SK-N-SH treated with all-trans-retinoic acid at 6 μM for 48 hours (cell line): ENCODE results near the gene EEFSEC.
"Not testable (repeated sequence)": the region's sequence is repeated elsewhere in the genome, so short reads cannot be mapped to it uniquely, and the experiment has no call there.

Experiments
- ATAC-seq: fragments of 200-7000 bp; cut with Tn5 transposase; 3 replicates; pipeline ENCODE4 v1.9.1; 2020; ENCODE audit warnings: mild to moderate bottlenecking, moderate library complexity
- ARNTL ChIP-seq: fragments of 450-650 bp; formaldehyde crosslinking; IDR thresholded peaks from 2 replicates; pipeline ENCODE4 v1.5.0; 2020; ENCODE audit warnings: low read depth, mild to moderate bottlenecking, moderate library complexity, borderline replicate concordance
- BACH2 ChIP-seq: fragments of 250-450 bp; sonication (Bioruptor Pico); IDR thresholded peaks from 2 replicates; pipeline ENCODE4 v1.9.0; 2021; ENCODE audit warnings: mild to moderate bottlenecking, borderline replicate concordance
- CSDC2 ChIP-seq: fragments of 250-450 bp; sonication (Bioruptor Pico); IDR thresholded peaks from 2 replicates; pipeline ENCODE4 v1.5.0; 2020; ENCODE audit warnings: mild to moderate bottlenecking, moderate library complexity
- ESRRG ChIP-seq: fragments of 250-450 bp; sonication (Bioruptor Pico); IDR thresholded peaks from 2 replicates; pipeline ENCODE4 v1.6.1; 2021; ENCODE audit warnings: mild to moderate bottlenecking
- GLIS3 ChIP-seq: fragments of 250-450 bp; sonication (Bioruptor Pico); IDR thresholded peaks from 2 replicates; pipeline ENCODE4 v1.5.0; 2020; ENCODE audit warnings: mild to moderate bottlenecking, moderate library complexity
- ISL1 ChIP-seq: fragments of 250-450 bp; sonication (Bioruptor Pico); IDR thresholded peaks from 2 replicates; pipeline ENCODE4 v2.1.2; 2022; ENCODE audit warnings: mild to moderate bottlenecking, moderate library complexity
- OSR1 ChIP-seq: fragments of 250-450 bp; sonication (Bioruptor Pico); IDR thresholded peaks from 2 replicates; pipeline ENCODE4 v1.8.0; 2022; ENCODE audit warnings: moderate library complexity, mild to moderate bottlenecking, inconsistent platforms
- PPARA ChIP-seq: fragments of 250-450 bp; sonication (Bioruptor Pico); IDR thresholded peaks from 2 replicates; pipeline ENCODE4 v1.5.0; 2020; ENCODE audit warnings: mild to moderate bottlenecking, borderline replicate concordance
- RARB ChIP-seq: fragments of 250-450 bp; sonication (Bioruptor Pico); IDR thresholded peaks from 2 replicates; pipeline ENCODE4 v1.8.0; 2021; ENCODE audit warnings: mild to moderate bottlenecking, moderate library complexity
- SNAI2 ChIP-seq: fragments of 250-450 bp; sonication (Bioruptor Pico); IDR thresholded peaks from 2 replicates; pipeline ENCODE4 v1.5.0; 2020; ENCODE audit warnings: mild to moderate bottlenecking, moderate library complexity
- TCF4 ChIP-seq: fragments of 250-450 bp; sonication (Bioruptor Pico); IDR thresholded peaks from 2 replicates; pipeline ENCODE4 v1.8.0; 2021; ENCODE audit warnings: mild to moderate bottlenecking, moderate library complexity, borderline replicate concordance
- TOX ChIP-seq: fragments of 250-450 bp; sonication (Bioruptor Pico); IDR thresholded peaks from 2 replicates; pipeline ENCODE4 v1.8.0; 2021; ENCODE audit warnings: mild to moderate bottlenecking, moderate library complexity, borderline replicate concordance
- ZC3H10 ChIP-seq: fragments of 250-450 bp; sonication (Bioruptor Pico); IDR thresholded peaks from 2 replicates; pipeline ENCODE4 v1.5.1; 2021; ENCODE audit warnings: mild to moderate bottlenecking, moderate library complexity
- ZFP3 ChIP-seq: fragments of 250-450 bp; sonication (Bioruptor Pico); IDR thresholded peaks from 2 replicates; pipeline ENCODE4 v1.5.0; 2020; ENCODE audit warnings: mild to moderate bottlenecking, moderate library complexity
- ZFP30 ChIP-seq: fragments of 450-650 bp; formaldehyde crosslinking; IDR thresholded peaks from 2 replicates; pipeline ENCODE4 v1.5.0; 2022; ENCODE audit warnings: mild to moderate bottlenecking, moderate library complexity
- ZNF565 ChIP-seq: fragments of 450-650 bp; formaldehyde crosslinking; conservative IDR thresholded peaks from 2 replicates; pipeline ENCODE4 v1.5.0; 2020; ENCODE audit warnings: low read depth, mild to moderate bottlenecking, moderate library complexity
- ZNF70 ChIP-seq: fragments of 450-650 bp; formaldehyde crosslinking; IDR thresholded peaks from 2 replicates; pipeline ENCODE4 v1.5.0; 2020; ENCODE audit warnings: mild to moderate bottlenecking, moderate library complexity
- TF ChIP-seq, protein P1 (sequence below): fragments of 250-450 bp; sonication (Bioruptor Pico); IDR thresholded peaks from 2 replicates; pipeline ENCODE4 v1.8.0; 2021; ENCODE audit warnings: low read depth, mild to moderate bottlenecking, moderate library complexity, borderline replicate concordance
- TF ChIP-seq, protein P2 (sequence below): fragments of 250-450 bp; sonication (Bioruptor Pico); IDR thresholded peaks from 2 replicates; pipeline ENCODE4 v1.5.1; 2021; ENCODE audit warnings: mild to moderate bottlenecking, moderate library complexity
- TF ChIP-seq, protein P3 (sequence below): fragments of 250-450 bp; sonication (Bioruptor Pico); IDR thresholded peaks from 2 replicates; pipeline ENCODE4 v1.5.0; 2020; ENCODE audit warnings: mild to moderate bottlenecking, moderate library complexity
- TF ChIP-seq, protein P4 (sequence below): fragments of 250-450 bp; sonication (Bioruptor Pico); IDR thresholded peaks from 2 replicates; pipeline ENCODE4 v1.5.1; 2020; ENCODE audit warnings: low read depth, mild to moderate bottlenecking, moderate library complexity
- TF ChIP-seq, protein P5 (sequence below): fragments of 250-450 bp; sonication (Bioruptor Pico); IDR thresholded peaks from 2 replicates; pipeline ENCODE4 v1.8.0; 2020; ENCODE audit warnings: mild to moderate bottlenecking, moderate library complexity, borderline replicate concordance

EEFSEC gene

DNA sequence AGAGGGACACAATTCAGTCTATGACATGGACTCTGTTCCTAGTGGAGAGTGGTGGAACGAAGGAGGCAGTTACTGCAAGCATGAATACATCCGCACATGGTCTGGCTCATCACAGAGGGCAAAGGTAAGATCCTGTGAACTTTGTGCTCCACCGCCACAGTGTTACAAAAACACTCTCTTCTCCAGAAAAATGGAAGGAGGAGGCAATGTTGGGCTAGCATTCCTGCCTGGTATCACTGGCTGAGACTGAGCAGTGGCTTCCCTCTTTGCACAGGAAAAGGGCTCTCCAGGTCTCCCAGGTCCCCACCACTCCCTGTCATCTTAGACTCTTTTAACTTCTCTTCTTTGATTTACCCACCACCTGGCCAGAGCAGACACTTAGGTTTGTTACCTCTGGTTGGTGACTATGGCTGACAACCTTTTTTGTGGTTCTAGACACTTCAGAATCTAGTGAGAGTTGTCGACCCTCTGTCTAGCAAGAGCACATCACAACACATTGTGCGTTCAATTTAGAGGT is 1.5 kb upstream of the EEFSEC start (continued):
- TF ChIP-seq, protein P1, sequence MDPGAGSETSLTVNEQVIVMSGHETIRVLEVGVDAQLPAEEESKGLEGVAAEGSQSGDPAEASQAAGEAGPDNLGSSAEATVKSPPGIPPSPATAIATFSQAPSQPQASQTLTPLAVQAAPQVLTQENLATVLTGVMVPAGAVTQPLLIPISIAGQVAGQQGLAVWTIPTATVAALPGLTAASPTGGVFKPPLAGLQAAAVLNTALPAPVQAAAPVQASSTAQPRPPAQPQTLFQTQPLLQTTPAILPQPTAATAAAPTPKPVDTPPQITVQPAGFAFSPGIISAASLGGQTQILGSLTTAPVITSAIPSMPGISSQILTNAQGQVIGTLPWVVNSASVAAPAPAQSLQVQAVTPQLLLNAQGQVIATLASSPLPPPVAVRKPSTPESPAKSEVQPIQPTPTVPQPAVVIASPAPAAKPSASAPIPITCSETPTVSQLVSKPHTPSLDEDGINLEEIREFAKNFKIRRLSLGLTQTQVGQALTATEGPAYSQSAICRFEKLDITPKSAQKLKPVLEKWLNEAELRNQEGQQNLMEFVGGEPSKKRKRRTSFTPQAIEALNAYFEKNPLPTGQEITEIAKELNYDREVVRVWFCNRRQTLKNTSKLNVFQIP = no peak
- TF ChIP-seq, protein P2, sequence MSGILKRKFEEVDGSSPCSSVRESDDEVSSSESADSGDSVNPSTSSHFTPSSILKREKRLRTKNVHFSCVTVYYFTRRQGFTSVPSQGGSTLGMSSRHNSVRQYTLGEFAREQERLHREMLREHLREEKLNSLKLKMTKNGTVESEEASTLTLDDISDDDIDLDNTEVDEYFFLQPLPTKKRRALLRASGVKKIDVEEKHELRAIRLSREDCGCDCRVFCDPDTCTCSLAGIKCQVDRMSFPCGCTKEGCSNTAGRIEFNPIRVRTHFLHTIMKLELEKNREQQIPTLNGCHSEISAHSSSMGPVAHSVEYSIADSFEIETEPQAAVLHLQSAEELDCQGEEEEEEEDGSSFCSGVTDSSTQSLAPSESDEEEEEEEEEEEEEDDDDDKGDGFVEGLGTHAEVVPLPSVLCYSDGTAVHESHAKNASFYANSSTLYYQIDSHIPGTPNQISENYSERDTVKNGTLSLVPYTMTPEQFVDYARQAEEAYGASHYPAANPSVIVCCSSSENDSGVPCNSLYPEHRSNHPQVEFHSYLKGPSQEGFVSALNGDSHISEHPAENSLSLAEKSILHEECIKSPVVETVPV (CRISPR knock-in tag) = no peak
- TF ChIP-seq ARNTL (CRISPR knock-in tag) (no peak), GLIS3 (CRISPR knock-in tag) (no peak), ZC3H10 (CRISPR knock-in tag) (no peak)

DNA sequence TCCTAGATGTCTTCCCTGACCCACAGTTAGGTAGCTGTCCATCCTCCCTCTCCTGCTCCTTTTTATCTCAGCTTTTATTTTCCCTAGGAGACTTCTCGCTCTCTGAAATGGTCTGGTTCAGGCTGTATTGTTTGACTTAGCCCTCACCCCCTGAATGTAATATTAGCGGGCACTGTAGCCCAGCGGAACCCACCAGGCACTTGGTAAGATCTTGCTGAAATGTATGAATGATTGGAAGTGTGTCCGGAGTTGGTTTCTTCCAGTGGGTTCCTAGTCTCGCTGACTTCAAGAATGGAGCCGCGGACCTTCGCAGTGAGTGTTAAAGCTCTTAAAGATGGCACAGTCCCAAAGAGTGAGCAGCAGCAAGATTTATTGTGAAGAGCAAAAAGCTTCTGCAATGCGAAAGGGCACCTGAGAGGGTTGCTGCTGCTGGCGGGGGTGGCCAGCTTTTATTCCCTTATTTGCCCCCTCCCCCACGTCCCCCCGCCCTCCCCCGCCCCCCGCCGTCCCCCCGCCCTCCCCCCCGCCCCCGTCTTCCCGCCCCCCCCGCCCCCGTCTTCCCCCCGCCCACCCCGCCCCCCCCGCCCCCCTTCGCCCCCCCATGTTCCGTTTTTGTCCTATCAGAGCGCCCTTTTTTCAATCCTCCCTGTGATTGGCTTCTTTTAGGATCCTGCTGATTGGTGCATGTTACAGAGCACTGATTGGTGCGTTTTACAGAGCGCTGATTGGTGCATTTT is 694 bp upstream of the EEFSEC start:
- TF ChIP-seq SNAI2 (CRISPR knock-in tag) (no peak), ZFP30 (CRISPR knock-in tag) (no peak), ARNTL (CRISPR knock-in tag) (no peak), TOX (no peak), ZC3H10 (CRISPR knock-in tag) (no peak), ZNF565 (CRISPR knock-in tag) (no peak), CSDC2 (no peak), OSR1 (CRISPR knock-in tag) (no peak), ESRRG (CRISPR knock-in tag) (no peak), ZNF70 (CRISPR knock-in tag) (no peak), RARB (CRISPR knock-in tag) (no peak), BACH2 (CRISPR knock-in tag) (no peak), TCF4 (CRISPR knock-in tag) (no peak), ISL1 (CRISPR knock-in tag) (no peak), GLIS3 (CRISPR knock-in tag) (no peak), PPARA (CRISPR knock-in tag) (no peak), ZFP3 (CRISPR knock-in tag) (no peak)
- TF ChIP-seq, protein P3, sequence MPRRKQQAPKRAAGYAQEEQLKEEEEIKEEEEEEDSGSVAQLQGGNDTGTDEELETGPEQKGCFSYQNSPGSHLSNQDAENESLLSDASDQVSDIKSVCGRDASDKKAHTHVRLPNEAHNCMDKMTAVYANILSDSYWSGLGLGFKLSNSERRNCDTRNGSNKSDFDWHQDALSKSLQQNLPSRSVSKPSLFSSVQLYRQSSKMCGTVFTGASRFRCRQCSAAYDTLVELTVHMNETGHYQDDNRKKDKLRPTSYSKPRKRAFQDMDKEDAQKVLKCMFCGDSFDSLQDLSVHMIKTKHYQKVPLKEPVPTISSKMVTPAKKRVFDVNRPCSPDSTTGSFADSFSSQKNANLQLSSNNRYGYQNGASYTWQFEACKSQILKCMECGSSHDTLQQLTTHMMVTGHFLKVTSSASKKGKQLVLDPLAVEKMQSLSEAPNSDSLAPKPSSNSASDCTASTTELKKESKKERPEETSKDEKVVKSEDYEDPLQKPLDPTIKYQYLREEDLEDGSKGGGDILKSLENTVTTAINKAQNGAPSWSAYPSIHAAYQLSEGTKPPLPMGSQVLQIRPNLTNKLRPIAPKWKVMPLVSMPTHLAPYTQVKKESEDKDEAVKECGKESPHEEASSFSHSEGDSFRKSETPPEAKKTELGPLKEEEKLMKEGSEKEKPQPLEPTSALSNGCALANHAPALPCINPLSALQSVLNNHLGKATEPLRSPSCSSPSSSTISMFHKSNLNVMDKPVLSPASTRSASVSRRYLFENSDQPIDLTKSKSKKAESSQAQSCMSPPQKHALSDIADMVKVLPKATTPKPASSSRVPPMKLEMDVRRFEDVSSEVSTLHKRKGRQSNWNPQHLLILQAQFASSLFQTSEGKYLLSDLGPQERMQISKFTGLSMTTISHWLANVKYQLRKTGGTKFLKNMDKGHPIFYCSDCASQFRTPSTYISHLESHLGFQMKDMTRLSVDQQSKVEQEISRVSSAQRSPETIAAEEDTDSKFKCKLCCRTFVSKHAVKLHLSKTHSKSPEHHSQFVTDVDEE (CRISPR knock-in tag) = no peak
- TF ChIP-seq, protein P2 (CRISPR knock-in tag) = no peak
- peak; percentile 75 for ATAC-seq

DNA sequence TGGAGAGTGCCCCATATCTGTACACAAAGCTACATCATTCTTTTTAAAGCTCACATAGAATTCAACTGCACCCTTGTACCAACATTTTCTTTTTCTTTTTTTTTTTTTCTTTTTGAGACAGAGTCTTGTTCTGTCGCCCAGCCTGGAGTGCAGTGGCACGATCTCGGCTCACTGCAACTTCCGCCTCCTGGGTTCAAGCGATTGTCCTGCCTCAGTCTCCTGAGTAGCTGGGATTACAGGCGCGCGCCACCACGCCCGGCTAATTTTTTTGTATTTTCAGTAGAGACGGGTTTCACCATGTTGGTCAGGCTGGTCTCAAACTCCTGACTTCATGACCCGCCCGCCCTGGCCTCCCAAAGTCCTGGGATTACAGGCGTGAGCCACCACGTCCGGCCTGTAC is 1.1 kb downstream of the EEFSEC start:
- ATAC-seq = not testable (repeated sequence)

DNA sequence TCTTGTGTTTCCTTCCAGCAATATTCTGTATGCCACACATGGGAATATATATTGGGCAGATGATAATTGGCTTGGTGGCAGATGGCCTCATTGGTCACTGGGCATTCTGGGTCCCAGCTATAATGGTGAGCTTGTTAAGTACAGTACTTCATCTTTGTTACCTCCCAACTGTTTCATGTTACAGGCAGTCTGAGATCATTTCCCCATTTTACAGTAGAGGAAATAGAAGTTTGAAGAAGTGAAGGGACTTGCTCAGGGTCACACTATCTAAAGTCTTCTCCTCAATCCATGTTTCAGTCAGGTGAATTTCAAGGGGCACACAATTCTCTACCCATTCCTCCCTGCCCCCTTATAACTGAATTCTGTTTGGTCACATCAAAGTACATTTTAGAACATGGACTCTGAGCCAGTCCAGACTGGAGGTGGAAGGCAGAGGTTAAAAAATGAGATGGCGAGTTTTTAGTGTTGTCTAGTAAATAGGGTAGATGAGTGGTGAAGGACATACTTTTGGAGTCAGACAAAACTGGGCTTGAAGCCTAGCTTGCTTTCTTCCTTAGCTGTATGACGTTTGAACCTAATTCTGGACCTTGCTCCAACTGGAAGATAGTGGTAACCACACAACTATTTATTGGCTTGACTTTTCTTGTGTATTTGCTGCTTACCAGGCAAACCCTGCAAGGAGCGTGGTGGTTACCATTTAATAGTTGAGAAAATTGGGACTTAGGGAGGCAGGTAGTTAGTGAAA is 2.5 kb downstream of the EEFSEC start:
- no peak for ATAC-seq
- TF ChIP-seq RARB (CRISPR knock-in tag) = no peak
- TF ChIP-seq, protein P4, sequence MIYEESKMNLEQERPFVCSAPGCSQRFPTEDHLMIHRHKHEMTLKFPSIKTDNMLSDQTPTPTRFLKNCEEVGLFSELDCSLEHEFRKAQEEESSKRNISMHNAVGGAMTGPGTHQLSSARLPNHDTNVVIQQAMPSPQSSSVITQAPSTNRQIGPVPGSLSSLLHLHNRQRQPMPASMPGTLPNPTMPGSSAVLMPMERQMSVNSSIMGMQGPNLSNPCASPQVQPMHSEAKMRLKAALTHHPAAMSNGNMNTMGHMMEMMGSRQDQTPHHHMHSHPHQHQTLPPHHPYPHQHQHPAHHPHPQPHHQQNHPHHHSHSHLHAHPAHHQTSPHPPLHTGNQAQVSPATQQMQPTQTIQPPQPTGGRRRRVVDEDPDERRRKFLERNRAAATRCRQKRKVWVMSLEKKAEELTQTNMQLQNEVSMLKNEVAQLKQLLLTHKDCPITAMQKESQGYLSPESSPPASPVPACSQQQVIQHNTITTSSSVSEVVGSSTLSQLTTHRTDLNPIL (CRISPR knock-in tag) = no peak
- no peak for TF ChIP-seq TCF4 (CRISPR knock-in tag)
- no peak for TF ChIP-seq GLIS3 (CRISPR knock-in tag)
- TF ChIP-seq ZNF565 (CRISPR knock-in tag) = no peak
- no peak for TF ChIP-seq CSDC2
- TF ChIP-seq PPARA (CRISPR knock-in tag) = no peak
- TF ChIP-seq ARNTL (CRISPR knock-in tag) = no peak
- no peak for TF ChIP-seq ZFP3 (CRISPR knock-in tag)
- TF ChIP-seq, protein P5, sequence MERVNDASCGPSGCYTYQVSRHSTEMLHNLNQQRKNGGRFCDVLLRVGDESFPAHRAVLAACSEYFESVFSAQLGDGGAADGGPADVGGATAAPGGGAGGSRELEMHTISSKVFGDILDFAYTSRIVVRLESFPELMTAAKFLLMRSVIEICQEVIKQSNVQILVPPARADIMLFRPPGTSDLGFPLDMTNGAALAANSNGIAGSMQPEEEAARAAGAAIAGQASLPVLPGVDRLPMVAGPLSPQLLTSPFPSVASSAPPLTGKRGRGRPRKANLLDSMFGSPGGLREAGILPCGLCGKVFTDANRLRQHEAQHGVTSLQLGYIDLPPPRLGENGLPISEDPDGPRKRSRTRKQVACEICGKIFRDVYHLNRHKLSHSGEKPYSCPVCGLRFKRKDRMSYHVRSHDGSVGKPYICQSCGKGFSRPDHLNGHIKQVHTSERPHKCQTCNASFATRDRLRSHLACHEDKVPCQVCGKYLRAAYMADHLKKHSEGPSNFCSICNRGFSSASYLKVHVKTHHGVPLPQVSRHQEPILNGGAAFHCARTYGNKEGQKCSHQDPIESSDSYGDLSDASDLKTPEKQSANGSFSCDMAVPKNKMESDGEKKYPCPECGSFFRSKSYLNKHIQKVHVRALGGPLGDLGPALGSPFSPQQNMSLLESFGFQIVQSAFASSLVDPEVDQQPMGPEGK = no peak
- no peak for TF ChIP-seq ZNF70 (CRISPR knock-in tag)
- TF ChIP-seq ZFP30 (CRISPR knock-in tag) = no peak
- TF ChIP-seq BACH2 (CRISPR knock-in tag) = no peak
- TF ChIP-seq OSR1 (CRISPR knock-in tag) = no peak
- TF ChIP-seq ISL1 (CRISPR knock-in tag) = no peak
- TF ChIP-seq ESRRG (CRISPR knock-in tag) = no peak
